Lower lobe of right lung (tissue), 2 donors: Measurements from ENCODE around the gene PEBP1. TPM values are rescaled to one million over a fixed set of nuclear protein-coding genes. Genes with fewer than 3 reads are reported as not detected.

Experiments
- ATAC-seq, 2 donors: fragments of 200-7000 bp; cut with Tn5 transposase; one replicate each; pipeline ENCODE4 v1.9.1; 2020 to 2022; ENCODE audit warnings: mild to moderate bottlenecking in 2 of 2, moderate library complexity in 2 of 2
- DNase-seq: peaks from one replicate; pipeline ENCODE4 v3.0.0-alpha.2; 2020
- H3K27ac ChIP-seq: fragments of 200-600 bp; one replicate; pipeline ENCODE4 v1.8.0; 2022
- H3K27me3 ChIP-seq: fragments of 200-600 bp; one replicate; pipeline ENCODE4 v1.8.0; 2022; ENCODE audit warnings: low read depth
- H3K36me3 ChIP-seq: fragments of 200-600 bp; one replicate; pipeline ENCODE4 v1.8.0; 2022; ENCODE audit warnings: mild to moderate bottlenecking
- H3K4me1 ChIP-seq: fragments of 200-600 bp; one replicate; pipeline ENCODE4 v1.8.0; 2022
- H3K4me3 ChIP-seq: fragments of 200-600 bp; one replicate; pipeline ENCODE4 v1.8.0; 2022; ENCODE audit warnings: mild to moderate bottlenecking
- H3K9me3 ChIP-seq: fragments of 200-600 bp; one replicate; pipeline ENCODE4 v1.8.0; 2022
- intact Hi-C: fragments of 100-400 bp; cut with DNase I; formaldehyde crosslinking; loops from one replicate; pipeline ENCODE4 v1.11.0; 2022
- total RNA-seq: library from RNA; stranded (reverse); fragmentation: NEBNext Ultra II Directional; extraction: Animal tissue kit (Norgen Biotek cat#: 25700); gene quantifications from one replicate; pipeline ENCODE4 v1.2.1, GENCODE V29; 2021
- TF ChIP-seq, protein P1 (sequence below): fragments of 200-600 bp; IDR thresholded peaks from one replicate; pipeline ENCODE4 v1.8.0; 2022; ENCODE audit warnings: antibody characterized with exemption, mild to moderate bottlenecking
- donor health status: DM: no; HTN: yes; CAD: no; lungs with severe emphysema.

PEBP1 gene
- total RNA-seq, 1 donor from 2014 or later = 194 TPM

DNA sequence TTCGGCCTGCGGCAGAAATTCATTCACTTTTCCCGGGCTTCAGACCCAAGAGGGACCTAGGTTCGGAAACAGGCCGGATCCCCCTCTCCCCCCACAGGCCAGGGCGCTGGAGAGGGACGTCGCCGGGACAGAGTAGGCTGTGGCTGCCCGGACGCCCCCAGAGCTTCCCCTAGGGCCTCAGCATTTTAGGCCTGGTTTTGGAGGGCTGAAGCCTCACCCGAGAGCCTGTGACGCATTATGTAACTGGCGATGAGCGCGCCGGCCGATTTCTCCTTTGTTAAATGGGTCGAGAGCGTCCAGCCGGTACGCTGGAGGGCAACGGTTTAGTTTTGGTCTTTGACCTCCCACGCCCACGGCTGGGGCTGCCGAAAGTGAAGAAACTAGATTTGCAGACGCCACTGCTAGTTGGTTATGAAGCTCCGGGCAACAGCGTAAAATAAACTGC is 657 bp downstream of the PEBP1 start:
- peak; percentile 72 to 81 for ATAC-seq
- Histone ChIP-seq H3K4me1 (peaks cover 24% of the 10 kb centered on the region), H3K4me3 (peak overlapping the region; percentile 96), H3K9me3 (no peaks in the 10 kb centered on the region), H3K27me3 (no peaks in the 10 kb centered on the region), H3K27ac (peak overlapping the region; percentile 91), H3K36me3 (peaks cover 36% of the 10 kb centered on the region)
- TF ChIP-seq, protein P1, sequence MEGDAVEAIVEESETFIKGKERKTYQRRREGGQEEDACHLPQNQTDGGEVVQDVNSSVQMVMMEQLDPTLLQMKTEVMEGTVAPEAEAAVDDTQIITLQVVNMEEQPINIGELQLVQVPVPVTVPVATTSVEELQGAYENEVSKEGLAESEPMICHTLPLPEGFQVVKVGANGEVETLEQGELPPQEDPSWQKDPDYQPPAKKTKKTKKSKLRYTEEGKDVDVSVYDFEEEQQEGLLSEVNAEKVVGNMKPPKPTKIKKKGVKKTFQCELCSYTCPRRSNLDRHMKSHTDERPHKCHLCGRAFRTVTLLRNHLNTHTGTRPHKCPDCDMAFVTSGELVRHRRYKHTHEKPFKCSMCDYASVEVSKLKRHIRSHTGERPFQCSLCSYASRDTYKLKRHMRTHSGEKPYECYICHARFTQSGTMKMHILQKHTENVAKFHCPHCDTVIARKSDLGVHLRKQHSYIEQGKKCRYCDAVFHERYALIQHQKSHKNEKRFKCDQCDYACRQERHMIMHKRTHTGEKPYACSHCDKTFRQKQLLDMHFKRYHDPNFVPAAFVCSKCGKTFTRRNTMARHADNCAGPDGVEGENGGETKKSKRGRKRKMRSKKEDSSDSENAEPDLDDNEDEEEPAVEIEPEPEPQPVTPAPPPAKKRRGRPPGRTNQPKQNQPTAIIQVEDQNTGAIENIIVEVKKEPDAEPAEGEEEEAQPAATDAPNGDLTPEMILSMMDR = no peak
- intact Hi-C loops = no loop called here
- DNase-seq = peak; percentile 84

GRCh38 chr12:118137148-118137678 is 1.3 kb downstream of the PEBP1 start:
- intact Hi-C loops = no loop called here
- peak overlapping the region; percentile 91 for H3K27ac ChIP-seq
- ATAC-seq = no peak

DNA sequence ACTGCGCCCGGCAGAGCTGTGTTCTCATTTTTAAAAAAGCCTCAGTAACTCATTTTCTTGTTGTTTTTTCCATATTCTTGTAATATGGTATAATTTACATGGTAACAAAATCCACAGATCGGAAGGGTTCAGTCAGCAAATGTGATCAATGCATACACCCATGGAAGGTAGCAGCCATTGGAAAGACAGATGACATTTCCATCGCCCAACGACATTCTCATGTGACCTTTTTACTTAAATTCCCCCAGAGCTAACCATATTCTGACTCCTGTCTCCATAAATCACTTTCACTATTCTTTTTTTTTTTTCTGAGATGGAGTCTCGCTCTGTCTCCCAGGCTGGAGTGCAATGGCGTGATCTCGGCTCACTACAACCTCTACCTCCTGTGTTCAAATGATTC is 4.9 kb downstream of the PEBP1 start:
- Histone ChIP-seq H3K27me3 (no peaks in the 10 kb centered on the region), H3K36me3 (peaks cover 78% of the 10 kb centered on the region), H3K27ac (no peak overlapping the region), H3K9me3 (no peaks in the 10 kb centered on the region), H3K4me1 (peaks cover 24% of the 10 kb centered on the region), H3K4me3 (no peak overlapping the region)
- TF ChIP-seq, protein P1 = no peak
- ATAC-seq (no peak), DNase-seq (no peak)
- intact Hi-C loops = no loop called here

More at GRCh38 chr12:118137148-118137678, 1.3 kb downstream of the PEBP1 start:
- peaks cover 24% of the 10 kb centered on the region for H3K4me1 ChIP-seq
- DNase-seq = no peak
- TF ChIP-seq, protein P1 = no peak
- H3K9me3 ChIP-seq = no peaks in the 10 kb centered on the region
- H3K27me3 ChIP-seq = no peaks in the 10 kb centered on the region
- peaks cover 42% of the 10 kb centered on the region for H3K36me3 ChIP-seq
- H3K4me3 ChIP-seq = peak overlapping the region; percentile 96

- intact Hi-C loops = no loop called here
- no peak for DNase-seq
These were observed 8.6 kb downstream of the PEBP1 start for GRCh38 chr12:118144499-118144898.

GRCh38 chr12:118145113-118145797 is 9.3 kb downstream of the PEBP1 start:
- Histone ChIP-seq H3K27me3 (no peaks in the 10 kb centered on the region), H3K4me3 (no peak overlapping the region), H3K4me1 (no peaks in the 10 kb centered on the region), H3K9me3 (no peaks in the 10 kb centered on the region), H3K36me3 (peaks cover 93% of the 10 kb centered on the region), H3K27ac (no peak overlapping the region)
- intact Hi-C loops = no loop called here
- ATAC-seq = no peak
- TF ChIP-seq, protein P1 = no peak
- DNase-seq = no peak

More at GRCh38 chr12:118144499-118144898, 8.6 kb downstream of the PEBP1 start:
- H3K4me1 ChIP-seq = no peaks in the 10 kb centered on the region
- peaks cover 93% of the 10 kb centered on the region for H3K36me3 ChIP-seq
- no peak overlapping the region for H3K27ac ChIP-seq
- H3K4me3 ChIP-seq = no peak overlapping the region
- no peaks in the 10 kb centered on the region for H3K9me3 ChIP-seq
- H3K27me3 ChIP-seq = no peaks in the 10 kb centered on the region
- TF ChIP-seq, protein P1 = no peak
- ATAC-seq = no peak
